ENCODE data around the gene VWC2L.
A peak's percentile ranks its signal among the peaks of the same experiment; 100 is the strongest.

- peak; percentile 68 to 81 for TF ChIP-seq CTCF (conservative IDR thresholded peaks at IDR 0.05; ENCODE audit: low read depth in 2 of 2)
- TF ChIP-seq CREB1 (CRISPR knock-in tag; IDR thresholded peaks at IDR 0.05; ENCODE audit: low read depth), result no peak
- no peak for TF ChIP-seq ETS1 (IDR thresholded peaks at IDR 0.05)
- no peak for TF ChIP-seq EZH2 (IDR thresholded peaks at IDR 0.05; ENCODE audit: low read depth, unreplicated experiment)
- no peak for TF ChIP-seq POLR2AphosphoS5 (IDR thresholded peaks at IDR 0.05; ENCODE audit: low read depth)
- TF ChIP-seq EZH2phosphoT487 (IDR thresholded peaks at IDR 0.05; ENCODE audit: unreplicated experiment), result no peak
- TF ChIP-seq REST (IDR thresholded peaks at IDR 0.05; ENCODE audit: unreplicated experiment), result no peak
- TF ChIP-seq ZNF114 (CRISPR knock-in tag; IDR thresholded peaks at IDR 0.05), result no peak
- TF ChIP-seq JUNB (IDR thresholded peaks at IDR 0.05; ENCODE audit: unreplicated experiment), result no peak
- no peak for TF ChIP-seq ZNF462 (CRISPR knock-in tag; IDR thresholded peaks at IDR 0.05)
Measured at GRCh38 chr2:214587442-214587841, 176.6 kb downstream of the VWC2L start.

Data from GM23338 (cell line).